AG10803 (cell line): ENCODE results near the gene MARK3.
"Not testable (repeated sequence)": the region's sequence is repeated elsewhere in the genome, so short reads cannot be mapped to it uniquely, and the experiment has no call there.

ENCODE experiments used
- DNase-seq: peaks from one replicate; pipeline ENCODE4 v3.0.0; 2010; ENCODE audit warnings: low read depth
- H3K4me3 ChIP-seq: 2 replicates; pipeline ENCODE4 v1.5.1; 2011; ENCODE audit warnings: mild to moderate bottlenecking, low read length, control low read depth
- CTCF ChIP-seq: conservative IDR thresholded peaks from 2 replicates; pipeline ENCODE4 v1.5.1; 2011; ENCODE audit warnings: mild to moderate bottlenecking, low read length, control low read depth, inconsistent platforms

The MARK3 gene

GRCh38 chr14:103353362-103353761 is 31.9 kb upstream of the MARK3 start:
- no peak overlapping the region for H3K4me3 ChIP-seq
- no peak for TF ChIP-seq CTCF
- DNase-seq, result no peak

- no peak overlapping the region for H3K4me3 ChIP-seq
- DNase-seq, result no peak
- no peak for TF ChIP-seq CTCF
Observed at GRCh38 chr14:103354141-103354540, 31.1 kb upstream of the MARK3 start.

- DNase-seq, result no peak
- no peak overlapping the region for H3K4me3 ChIP-seq
- no peak for TF ChIP-seq CTCF
Observed at GRCh38 chr14:103356024-103356682, 29.1 kb upstream of the MARK3 start.

GRCh38 chr14:103357552-103357951 is 27.7 kb upstream of the MARK3 start:
- H3K4me3 ChIP-seq, DNase-seq: not testable (repeated sequence)

GRCh38 chr14:103360548-103360947 is 24.7 kb upstream of the MARK3 start:
- no peak for DNase-seq
- TF ChIP-seq CTCF, result no peak

GRCh38 chr14:103361867-103362266 is 23.3 kb upstream of the MARK3 start:
- TF ChIP-seq CTCF, result no peak
- DNase-seq, result peak; percentile 93

More at GRCh38 chr14:103360548-103360947, 24.7 kb upstream of the MARK3 start:
- no peak overlapping the region for H3K4me3 ChIP-seq

GRCh38 chr14:103362780-103363179 is 22.4 kb upstream of the MARK3 start:
- H3K4me3 ChIP-seq, result no peak overlapping the region
- TF ChIP-seq CTCF, result no peak
- no peak for DNase-seq

More at GRCh38 chr14:103361867-103362266, 23.3 kb upstream of the MARK3 start:
- H3K4me3 ChIP-seq, result no peak overlapping the region

GRCh38 chr14:103366741-103367140 is 18.5 kb upstream of the MARK3 start:
- no peak overlapping the region for H3K4me3 ChIP-seq
- DNase-seq, result peak; percentile 46
- no peak for TF ChIP-seq CTCF
